ENCODE measurements around the gene PLEKHG1. TPM values are rescaled to one million over a fixed set of nuclear protein-coding genes. Genes with fewer than 3 reads are reported as not detected.
A peak's percentile ranks its signal among the peaks of the same experiment; 100 is the strongest.

Gene PLEKHG1
- total RNA-seq, 1 donor from 2014 or later = 50.0 TPM

DNA sequence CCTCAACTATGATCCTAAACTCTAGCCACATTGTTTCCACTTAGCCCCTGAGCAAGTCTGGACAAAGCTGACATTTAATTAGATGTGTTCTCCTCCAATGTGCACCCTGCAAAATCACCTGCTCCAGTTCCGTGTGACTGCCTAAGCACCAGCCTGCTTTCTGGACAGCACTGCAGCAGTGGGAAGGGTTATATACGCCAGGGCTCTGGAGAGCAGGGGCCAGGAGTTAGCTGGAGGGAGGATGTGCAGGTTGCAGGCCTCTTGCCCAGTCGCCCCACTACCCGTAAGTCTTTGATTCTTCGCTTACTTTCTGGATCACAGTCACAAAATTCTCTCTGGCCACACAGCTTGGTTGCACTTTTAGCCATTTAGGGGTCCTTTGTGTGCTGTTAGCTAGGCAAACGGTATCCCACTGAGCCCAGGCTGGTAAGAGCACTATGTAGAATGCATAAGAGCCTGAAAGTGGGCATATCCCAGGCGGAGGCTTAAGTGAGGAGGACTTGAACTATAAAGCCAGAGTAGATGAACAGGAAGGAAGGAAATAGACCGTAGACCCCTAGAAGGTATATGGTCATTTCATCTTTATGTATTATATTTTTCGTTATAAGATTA lies 10.7 kb upstream of the PLEKHG1 start:
- no peak for DNase-seq (ENCODE audit: low read depth, low spot score)

DNA sequence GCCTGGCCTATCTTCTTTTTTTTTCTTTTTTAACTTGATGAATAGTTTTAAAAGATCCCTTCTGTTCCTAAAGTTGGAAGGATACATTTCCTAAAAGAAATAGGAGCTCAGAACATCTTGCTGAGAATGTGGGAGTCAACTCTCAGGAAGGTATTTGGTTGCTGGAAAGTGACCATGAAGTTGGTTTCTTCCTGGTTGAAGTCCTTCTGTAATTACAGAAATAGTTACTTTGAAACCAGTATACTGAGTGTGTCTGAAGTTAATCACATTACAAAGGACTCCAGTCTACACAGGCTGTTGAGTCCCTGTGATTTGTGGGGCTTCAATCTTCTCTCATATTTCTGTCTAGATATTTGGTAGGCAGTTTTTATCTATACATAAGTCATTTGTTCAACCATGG lies 9.8 kb upstream of the PLEKHG1 start:
- no peak for DNase-seq (ENCODE audit: low read depth, low spot score)

DNA sequence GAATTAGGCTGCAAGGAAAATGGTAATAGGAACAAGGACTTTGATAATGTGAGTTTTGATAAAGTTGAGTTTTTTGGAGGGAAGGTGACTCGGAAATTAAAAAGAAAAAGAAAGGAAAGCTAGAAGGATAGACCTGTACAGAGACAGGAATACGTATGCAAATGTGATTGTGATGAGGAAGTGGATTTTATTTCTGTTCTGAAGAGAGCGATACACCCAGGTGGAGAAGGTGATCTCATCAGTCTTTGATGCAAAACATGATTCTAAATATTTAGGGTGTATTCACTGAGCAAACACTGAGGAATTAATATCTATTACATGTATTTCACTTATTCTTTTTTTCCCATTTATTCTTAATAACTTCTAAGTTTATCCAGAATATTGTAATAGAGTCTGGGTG lies 9.2 kb upstream of the PLEKHG1 start:
- DNase-seq (ENCODE audit: low read depth, low spot score) = no peak

DNA sequence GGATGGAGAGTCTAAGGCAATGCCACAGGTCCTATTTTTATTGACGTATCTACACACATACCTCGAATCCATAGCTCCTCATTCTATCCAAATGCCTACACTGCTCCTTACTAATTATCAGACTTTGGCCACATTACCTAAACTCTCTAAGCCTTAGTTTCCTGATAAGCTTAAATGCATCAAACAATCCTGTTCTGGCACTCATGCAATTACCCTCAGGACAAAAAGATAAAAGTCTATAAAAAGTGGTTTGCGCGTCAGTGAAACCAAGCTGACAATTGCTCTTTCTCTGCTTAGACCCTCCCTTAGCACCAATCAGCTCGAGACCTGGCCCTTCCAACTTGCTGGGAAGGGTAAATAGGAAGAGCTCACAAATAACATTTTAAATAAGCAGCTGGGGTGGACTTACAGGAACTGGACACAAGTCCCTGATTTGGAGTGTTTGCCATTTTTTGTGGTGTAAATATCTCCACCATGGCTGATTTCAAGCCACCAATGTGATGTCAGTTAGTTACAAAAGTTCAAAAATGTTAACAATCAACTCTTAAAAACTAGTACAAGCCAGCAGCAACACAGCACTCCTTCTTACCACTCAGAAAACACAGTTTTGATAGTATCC lies 7.2 kb upstream of the PLEKHG1 start:
- no peak for DNase-seq (ENCODE audit: low read depth, low spot score)

DNA sequence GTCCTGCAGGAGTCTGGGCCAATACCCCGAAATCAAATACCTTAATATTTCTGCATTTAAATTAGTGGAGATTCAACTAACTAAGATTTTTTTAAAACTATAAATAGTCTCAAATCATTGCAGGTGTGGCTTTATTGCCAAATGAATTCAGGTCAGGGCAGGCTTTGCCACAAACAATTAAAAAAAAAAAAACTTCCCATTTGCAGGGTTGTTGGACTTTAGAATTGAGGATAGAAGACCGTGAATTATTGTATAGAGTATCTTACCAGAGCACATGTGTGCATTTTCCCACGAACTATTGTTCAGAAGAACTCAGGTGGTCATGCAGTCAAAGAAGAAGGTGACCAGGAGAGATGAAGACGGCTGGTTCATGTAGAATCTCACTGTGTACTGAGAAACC lies 6.6 kb upstream of the PLEKHG1 start:
- no peak for DNase-seq (ENCODE audit: low read depth, low spot score)

DNA sequence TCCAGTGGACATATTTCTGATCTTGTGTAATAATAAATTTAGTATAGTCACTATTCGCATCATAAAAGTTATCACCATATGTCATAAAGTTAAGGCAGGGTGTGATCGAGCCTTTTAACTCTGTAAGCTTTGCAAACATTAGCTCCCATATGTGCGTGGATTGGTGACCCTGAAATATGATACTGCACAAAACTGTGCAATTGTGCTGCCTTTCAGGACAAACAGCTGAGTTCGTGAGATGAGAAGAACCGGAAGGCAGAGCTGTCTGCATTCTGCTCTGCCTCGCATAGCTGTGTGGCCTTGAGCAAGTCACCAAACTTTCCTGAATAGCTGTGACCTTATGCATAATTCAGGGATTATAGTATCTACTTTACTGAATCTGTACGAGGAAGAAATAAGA lies 3.2 kb upstream of the PLEKHG1 start:
- no peak for DNase-seq (ENCODE audit: low read depth, low spot score)

DNA sequence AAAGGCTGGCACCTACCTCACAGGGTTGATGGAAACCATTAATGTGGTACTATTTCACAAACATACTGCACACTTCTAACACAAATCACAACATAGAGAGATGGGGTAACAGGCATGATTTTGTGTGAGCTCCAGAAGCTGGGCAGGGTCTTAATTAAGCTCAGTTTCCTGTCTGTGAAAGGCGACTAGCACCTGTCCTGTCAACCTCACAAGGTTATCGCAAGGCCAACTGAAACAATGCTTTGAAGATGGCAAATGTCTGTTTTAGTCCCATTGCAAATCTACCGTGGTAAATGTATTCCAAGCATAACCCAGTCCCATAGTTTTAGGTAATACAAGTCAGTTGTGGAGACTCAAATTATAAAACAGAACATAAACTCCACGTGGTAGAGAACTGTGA lies 1.3 kb upstream of the PLEKHG1 start:
- no peak for DNase-seq (ENCODE audit: low read depth, low spot score)

DNA sequence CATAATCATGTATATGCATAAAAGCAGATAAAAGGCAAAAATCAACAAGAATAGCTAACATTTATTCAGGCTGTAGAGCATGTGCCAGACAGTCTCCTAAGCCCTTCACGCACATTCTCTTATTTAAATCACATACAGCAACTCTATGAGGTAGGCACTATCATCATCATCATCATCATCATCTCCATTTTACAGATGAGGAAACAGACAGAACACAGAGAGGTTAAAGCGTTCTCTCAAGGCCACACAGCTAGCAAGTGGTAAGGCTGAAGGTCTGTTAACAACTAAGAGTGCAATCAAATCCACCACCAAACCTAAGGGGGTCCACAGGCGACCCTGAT lies 857 bp upstream of the PLEKHG1 start:
- no peak for DNase-seq (ENCODE audit: low read depth, low spot score)

DNA sequence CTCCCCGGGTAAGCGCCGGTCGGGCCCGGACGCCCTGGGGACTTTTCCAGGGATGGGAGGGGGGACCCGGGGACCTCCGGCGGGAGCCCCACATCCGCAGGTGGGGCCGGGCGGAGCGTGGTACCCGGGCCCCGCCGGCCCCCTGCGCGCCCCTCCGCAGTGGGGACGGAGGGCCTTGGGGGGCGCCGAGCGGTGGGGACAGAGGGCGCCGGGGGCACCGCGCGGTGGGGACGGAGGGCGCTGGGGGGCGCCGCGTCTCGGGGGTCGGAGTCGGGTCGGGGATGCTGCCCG lies 270 bp downstream of the PLEKHG1 start:
- no peak for DNase-seq (ENCODE audit: low read depth, low spot score)

DNA sequence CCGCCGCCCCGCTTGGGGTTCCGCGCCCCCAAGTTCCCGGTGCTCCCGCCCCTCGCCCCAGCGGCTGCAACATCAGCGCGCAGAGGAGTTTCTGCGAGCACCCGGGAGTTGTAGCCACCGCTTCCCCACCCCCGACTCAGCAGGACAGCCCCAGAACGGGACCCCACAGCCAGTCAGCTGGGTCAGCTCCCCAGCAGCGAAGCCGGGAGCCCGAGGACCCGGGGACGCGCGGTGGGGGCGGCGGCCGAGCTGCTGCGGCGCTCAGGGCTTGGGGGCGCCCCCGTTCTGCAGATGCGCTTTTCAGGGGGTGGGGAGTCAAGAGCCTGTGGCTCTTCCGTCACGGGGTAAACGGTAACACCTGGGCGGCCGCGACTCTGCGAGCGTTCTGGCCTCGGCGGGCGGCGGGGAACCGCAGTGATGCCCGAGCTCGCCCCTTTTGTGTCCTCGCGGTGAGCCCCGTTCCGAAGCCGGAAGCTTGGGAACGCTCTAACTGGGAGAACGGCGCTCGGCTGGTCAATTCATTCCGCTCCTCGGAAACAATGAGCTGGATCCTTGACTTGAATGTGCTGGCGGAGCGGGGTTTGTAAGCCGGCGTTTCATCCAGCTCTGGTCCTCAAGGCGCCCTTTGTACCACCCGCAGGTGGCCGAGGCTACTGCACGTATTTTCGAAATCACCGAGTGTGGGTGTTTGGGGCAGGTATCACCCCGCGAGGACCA lies 774 bp downstream of the PLEKHG1 start:
- DNase-seq (ENCODE audit: low read depth, low spot score) = peak; percentile 49

DNA sequence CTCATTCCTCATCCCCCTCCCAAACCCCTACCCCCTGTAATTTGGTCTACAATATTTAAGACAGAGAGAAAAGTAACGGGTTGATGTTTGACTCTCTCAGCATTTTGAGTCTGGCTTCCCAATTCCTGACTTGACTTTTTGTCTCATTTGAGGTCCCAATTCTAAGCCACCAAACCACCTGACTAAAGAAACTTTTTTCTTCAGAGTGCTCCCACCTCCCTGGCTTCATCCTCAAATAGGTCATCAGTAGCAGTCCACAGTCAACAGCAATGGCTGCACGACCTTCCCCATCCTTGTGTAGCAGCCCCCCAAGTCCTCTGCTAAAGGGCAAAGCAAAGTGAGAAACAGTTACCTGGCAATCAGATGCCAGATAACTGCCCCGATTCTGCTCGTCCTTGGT lies 1.8 kb downstream of the PLEKHG1 start:
- no peak for DNase-seq (ENCODE audit: low read depth, low spot score)

DNA sequence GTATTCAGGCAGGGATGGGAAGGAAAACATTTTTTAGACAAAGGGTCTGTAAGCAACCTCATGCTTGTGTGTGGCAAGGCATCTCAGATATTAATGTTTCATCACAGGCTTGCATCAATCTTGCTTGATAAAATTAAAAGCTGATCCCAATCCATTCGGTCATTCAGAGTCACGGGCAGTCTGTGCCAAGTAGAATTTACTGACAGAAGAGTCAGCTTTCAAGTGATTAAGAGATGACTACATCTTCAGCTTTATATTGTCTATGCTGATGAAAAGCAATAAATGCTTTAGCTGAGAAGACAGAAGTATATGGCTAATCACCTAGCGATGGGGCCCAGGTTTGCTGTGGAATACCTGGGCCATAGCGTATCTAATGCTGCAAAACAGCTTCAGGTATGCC lies 3.5 kb downstream of the PLEKHG1 start:
- no peak for DNase-seq (ENCODE audit: low read depth, low spot score)

DNA sequence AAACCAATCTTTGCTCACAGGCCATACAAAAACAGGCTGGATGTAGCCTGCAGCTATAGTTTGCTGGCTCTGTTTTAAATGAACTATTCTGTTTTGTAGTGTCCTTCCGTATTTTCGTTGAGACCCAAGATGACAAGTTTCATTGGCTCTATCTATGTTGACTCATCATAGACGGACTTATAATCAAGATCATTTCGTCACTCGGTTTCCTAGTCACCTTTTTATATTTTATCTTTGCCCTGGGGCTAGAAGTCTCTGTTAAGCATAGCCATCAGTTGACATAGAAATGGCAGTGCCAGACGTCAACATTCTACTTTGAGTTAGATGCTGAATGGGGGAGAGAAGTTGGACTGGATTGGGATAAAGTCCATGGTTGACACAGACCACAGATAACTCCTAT lies 4.8 kb downstream of the PLEKHG1 start:
- no peak for DNase-seq (ENCODE audit: low read depth, low spot score)

DNA sequence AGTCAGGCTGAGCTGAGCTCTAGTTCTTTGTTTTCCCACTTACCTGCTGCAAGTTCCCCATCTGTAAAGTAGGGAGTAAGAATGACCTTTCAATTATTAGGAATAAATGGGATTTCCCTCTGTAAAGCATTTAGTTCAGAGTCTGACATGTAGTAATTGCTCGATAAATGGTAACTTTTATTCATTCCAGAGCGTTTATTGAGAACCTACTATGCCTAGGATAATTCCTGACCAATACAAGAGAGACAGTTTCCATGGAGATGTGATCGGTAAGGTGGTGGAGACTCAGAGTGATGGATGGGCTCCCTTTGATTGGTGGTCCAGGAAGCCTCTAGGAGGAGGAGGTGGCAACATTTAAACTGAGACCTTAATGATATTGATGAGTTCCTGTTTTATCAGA lies 5.6 kb downstream of the PLEKHG1 start:
- DNase-seq (ENCODE audit: low read depth, low spot score) = no peak

DNA sequence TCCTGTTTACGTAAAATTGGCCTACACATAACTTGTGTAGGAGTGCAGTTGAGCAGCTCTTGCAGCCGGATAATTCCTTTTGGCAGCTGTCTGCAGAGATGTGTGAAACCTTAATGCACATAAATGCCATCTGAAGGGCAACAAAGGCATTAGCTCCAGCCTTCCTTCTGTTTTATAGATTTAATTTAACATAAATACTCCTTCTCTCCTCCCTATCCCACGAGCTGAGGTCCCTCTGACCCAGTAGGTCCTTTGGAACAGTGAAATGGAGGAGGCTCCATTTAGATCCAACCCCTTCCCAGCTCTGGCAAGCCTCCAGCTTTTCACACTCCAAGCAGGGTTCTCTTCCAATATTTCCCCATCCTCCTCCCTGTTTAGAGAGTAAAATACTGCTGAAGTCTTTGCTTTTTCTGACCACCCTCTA lies 6.5 kb downstream of the PLEKHG1 start:
- no peak for DNase-seq (ENCODE audit: low read depth, low spot score)

DNA sequence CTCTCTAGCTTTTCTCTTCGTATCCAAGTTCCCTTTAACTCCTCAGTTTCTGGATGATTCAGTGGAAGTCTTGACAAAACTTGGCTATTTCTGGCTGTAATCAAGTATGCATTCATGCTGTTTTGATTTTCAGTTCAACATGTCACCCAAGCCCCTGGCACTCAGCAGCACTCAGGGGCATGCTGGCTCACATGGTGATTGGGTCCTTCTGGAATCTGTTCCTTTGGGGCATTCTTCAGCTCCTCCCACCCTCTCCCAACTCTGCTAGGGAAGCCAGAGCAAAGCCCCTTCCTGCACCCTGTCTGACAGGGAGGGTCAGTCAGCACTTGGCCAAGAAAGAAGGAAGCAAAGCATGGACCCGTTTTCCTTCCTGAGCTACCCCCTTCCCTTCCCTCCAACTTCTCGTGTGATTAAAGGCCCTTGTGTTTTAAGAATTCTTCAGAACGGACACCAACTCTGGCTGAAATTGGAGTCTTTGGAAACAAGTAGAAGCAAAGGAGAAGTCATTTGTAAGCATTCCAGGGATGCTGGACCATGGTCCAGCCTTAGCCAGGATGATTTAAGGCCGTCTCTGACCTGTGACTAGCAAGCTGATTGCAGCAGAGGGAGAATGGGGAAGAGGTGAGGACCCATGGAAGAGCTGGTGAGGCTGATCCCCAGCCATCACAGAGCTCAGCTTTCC lies 7.1 kb downstream of the PLEKHG1 start:
- no peak for DNase-seq (ENCODE audit: low read depth, low spot score)

DNA sequence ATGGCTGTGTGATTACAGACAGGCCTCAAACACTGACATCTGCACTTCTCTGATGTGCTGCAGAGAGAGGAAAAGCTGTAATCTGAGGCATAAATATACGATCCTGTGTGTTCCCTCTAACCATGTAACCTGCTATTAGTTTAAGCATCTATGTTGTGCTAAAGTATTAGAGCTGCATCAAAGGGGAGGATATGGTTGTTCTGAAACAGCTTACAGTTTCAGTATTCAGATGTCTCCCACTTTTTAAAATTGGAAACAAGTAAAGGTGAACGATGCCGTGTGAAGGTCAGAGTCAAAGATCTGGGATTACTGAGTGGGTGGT lies 7.6 kb downstream of the PLEKHG1 start:
- no peak for DNase-seq (ENCODE audit: low read depth, low spot score)

DNA sequence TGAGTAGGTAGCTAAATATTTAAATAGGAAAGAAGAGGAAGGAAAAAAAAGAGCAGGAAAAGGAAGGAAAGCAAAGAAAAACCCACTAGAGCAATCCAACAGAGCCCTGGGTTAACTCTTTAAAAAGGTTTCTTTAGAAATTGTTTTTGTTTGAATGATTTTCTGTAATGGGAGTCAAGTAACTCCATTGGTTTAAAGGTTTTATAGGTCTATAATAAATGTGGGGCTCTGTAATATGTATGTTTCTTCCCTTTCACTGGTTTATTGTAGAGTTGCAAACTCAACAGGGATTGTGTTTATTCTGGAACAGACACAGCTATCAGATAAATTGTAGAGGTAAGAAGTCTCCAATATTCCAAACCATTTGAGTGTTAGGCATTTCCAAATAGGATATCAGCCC lies 10.9 kb downstream of the PLEKHG1 start:
- DNase-seq (ENCODE audit: low read depth, low spot score) = no peak

DNA sequence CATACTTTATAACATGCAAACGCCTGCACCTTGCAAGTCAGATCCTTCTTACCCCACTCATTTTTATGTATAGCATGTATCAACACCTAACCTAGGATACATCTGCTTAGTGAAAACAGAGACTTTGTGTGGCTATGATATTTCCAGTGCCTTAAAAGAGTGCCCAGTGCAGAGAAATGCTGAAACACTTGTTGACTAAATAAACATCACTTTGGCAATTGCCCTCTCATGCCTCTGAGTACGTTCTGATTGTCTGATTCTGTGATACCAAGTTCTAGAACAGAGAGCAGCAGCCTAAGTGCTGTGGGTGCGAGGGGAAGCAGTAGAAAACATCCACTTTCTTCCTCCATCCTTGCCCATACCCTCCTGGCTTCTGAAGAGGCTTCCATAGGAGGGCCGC lies 13.6 kb downstream of the PLEKHG1 start:
- no peak for DNase-seq (ENCODE audit: low read depth, low spot score)

DNA sequence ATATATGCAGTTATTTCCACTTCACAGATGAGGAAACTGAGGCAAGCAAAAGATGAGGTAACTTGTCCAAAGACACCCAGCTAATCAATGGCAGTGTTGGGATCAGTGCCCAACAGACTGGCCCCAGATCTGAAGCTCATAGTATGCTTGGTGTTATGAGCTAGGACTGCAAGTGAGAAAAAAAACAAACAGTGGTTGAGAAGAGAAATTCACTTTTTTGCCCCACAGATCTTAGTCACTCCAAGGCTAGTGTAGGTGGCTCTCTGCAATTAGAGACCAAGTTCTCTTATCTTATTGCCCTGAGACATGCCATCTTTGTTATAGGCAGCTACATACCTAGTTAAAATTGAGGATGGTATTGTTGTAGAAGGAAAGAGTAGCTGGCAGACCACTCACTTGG lies 16.3 kb downstream of the PLEKHG1 start:
- DNase-seq (ENCODE audit: low read depth, low spot score) = no peak

DNA sequence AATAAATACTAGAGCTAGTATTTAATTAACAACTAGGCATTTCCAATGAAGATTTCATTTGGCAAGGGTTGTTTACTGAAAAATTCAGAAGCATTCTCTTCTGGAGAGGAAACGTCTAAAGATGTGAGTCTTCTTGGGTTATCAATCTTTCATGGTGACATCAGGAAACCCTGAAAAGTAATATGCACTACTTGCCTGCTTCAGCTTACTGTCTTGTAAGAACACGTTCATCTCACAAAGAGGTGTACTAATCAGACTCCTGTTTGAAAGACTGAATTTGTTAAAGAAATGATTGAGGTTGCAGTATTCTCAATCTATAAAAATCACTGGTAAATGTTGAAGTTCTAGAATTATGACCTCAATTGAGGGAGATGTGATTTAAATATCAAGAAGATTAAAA lies 16.9 kb downstream of the PLEKHG1 start:
- DNase-seq (ENCODE audit: low read depth, low spot score) = no peak

DNA sequence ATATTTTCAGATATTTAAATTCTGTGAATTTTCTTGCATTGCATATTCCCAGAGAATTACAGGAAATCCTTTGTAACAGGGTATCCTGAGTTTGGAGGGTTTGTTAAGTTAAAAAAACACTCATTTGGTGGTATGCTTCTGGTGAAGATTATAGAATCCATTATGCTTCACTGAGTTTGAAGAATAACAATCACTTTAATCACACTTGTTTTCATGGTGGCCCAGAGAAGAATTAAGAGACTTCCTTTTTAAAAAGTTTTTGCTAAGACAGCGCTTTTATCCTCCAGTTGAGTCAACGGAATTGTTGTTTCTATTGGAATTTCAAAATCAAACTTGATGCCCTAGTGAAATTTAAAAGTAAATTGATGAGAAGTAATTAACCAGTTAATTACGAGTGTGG lies 17.4 kb downstream of the PLEKHG1 start:
- DNase-seq (ENCODE audit: low read depth, low spot score) = no peak
